ENCODE results near the gene RAB44.
A peak's percentile ranks its signal among the peaks of the same experiment; 100 is the strongest.

Gene RAB44

DNA sequence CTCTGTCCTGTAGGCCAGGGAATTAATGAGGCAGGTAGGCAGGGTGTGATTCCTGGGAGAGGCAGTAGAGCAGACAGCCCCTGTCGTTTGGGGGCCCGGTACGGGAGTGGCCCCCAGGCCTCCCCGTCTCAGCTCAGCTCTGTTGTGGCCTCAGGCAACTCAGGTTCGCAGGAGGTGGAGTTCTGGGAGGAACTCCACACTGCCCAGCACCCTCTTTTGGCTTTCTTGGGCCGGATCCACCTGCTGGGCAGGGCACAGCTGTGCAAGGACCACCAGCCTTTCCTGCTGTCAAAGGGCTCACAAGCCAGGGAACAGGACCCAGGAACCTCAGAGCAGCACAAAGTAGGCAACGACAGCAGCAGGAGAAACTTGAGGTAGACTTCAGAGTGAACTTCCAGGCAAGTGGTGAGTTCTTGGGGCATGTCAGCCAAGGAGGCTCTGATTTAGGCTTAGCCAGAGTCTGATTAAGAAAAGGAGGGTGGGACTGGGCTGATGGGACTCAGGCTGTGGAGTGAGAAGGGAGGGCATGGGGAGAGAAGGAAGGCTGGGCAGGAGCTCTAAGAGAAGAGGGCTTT is 36.9 kb downstream of the RAB44 start:
- no peak for DNase-seq

- peak in 1 of 3 experiments; percentile 7 for DNase-seq
Measured at GRCh38 chr6:36735110-36736071, 37.8 kb downstream of the RAB44 start.

DNA sequence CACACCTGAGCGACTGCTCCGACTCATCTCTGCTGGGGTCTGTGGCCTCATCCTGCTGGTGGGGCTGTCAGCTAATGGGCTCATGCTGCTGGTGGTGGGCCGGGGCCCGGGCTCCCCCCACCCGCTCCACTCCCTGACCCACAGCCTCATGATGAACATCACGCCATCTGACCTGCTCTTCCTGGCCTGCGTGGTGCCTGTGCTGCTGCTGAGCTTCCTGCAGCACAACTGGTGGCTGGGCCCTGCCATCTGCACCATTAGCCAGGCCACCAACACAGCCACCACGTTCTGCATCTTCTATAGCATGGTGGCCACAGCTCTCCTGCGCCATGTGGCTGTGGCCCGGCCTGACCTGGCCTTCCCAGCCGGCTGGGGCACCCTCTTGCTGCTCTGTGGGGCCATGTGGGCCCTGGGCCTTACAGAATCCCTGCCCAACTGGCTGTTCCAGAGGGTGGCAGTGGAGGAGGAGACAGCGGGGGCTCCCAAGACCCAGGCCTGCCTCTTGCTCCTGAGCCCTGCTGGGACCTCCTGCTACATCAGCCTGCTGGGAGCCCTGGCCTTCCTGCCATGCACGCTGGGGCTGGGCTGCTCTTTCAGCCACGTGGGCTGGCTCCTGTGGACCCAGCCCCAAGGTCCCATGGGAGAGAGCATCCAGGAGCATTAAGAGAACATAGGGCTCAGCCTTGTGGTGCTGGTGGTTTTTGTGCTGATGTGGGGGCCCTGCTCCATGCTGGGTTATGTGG is 39.6 kb downstream of the RAB44 start:
- no peak for DNase-seq

DNA sequence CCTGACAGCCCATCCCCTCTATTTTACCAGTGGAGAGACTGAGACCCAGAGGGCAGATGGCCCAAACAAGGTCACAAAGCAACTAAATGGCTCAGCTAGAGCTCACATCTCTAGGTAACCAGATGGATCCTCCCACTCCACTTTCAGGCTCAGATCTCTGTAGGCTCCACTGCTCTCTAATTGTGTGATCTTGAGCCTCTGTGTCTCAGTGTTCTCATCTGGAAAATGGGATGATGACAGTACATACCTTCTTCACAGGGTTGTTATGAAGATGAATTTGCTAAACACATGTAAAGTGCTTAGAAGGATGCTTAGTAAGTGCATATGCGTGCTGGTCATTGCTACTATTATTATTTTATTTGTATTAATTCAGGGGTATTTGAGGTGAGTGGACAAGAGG is 40.5 kb downstream of the RAB44 start:
- DNase-seq, result no peak

GRCh38 chr6:36739947-36740817 is 42.6 kb downstream of the RAB44 start:
- DNase-seq, result no peak

GRCh38 chr6:36740818-36741179 is 43.2 kb downstream of the RAB44 start:
- DNase-seq, result no peak

- DNase-seq, result no peak
Measured at GRCh38 chr6:36742146-36742545, 44.5 kb downstream of the RAB44 start.

DNA sequence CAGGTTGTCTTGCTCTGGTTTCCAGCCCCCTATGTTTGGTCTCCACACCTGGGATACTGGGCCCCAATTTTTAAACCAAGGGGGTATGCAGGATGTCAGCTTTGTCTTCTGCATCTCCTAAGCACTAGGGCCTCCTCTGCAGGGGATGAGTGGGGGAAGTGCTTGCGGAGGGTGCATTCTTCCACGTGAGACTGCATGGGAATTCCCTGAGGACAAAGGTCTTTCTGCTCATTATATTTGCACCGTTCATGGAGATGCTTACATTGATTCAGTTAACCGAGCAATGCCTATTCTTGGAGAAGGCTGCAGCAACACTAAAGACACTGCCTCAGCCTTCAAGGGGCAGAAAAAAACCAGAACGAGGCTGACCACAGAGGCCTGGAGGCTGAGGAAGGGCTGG is 45.4 kb downstream of the RAB44 start:
- DNase-seq, result no peak

DNA sequence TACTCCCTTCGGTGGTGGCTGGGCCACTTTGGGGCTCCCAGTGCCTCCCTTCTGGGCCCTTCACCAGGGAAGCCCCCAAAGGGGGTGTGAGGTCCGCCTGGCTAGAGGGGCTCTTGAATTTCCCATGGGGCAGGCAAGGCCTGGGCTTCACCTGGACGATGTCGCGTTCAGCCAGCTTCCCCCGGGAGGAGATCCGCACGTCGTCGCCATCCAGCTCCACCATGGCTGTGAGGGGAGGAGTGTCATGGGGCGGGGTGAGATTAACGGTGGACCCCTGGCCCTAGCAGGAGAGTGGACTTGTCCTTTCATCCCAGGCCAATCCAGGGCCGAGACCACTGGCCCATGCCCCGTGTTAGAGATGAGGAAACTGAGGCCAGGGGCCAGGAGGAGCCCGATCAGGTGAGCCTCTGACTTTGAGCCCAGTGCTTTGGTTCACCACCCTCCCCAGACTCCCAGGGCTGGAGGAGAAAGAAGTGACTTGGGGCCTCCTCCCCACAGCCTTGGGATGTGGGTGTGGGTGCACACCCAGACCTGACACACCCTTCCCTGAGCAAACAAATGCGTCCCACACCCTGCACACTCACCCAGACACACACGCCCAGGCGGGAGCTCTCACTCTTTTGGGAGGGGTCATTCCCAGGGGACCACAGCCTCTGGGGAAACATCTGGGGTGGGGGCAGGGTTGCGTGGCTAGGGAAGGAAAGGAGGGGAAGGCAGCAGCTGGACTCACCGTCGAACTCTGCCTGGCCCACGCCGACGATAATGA is 46.1 kb downstream of the RAB44 start:
- DNase-seq, result no peak

DNA sequence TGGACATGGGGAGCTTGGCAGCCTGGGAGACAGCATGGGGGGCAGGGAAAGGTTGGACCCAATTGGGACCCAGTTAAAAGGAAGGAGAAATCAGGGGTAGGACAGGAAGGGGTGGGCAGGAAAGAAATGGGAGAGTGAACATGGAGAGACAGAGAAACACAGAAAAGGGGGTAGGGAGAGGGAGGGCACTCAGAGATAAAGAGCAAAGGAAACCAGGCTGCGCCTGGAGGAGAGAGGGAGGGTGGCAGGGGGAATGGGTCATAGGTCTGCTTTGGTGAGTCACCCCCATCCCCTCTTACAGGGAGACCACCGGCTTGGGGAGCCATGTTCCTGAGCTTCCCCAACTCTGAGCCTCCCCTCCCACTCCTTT is 46.7 kb downstream of the RAB44 start:
- DNase-seq, result no peak

DNA sequence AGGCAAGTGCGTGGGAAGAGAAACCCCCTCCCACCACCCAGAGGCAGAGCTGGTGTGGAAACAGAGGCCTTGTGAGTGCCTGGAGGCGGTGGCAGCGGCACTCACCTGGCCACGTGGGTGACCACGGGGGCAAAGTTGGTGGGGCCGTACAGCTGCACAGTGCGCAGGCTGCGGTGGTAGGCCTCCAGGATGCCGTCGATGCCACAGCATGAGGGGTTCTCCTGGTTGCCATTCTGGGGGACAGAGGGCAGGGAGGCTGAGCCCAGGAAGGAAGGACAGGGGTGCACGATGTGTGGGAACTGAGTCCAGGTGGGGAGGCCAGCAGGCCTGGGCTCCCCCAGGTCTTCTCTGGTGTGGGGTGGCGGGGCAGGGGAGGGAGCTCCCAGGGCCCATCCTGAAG is 47.7 kb downstream of the RAB44 start:
- no peak for DNase-seq

- no peak for DNase-seq
Measured at GRCh38 chr6:36745836-36746235, 48.2 kb downstream of the RAB44 start.

- no peak for DNase-seq
Measured at GRCh38 chr6:36746251-36746650, 48.6 kb downstream of the RAB44 start.

DNA sequence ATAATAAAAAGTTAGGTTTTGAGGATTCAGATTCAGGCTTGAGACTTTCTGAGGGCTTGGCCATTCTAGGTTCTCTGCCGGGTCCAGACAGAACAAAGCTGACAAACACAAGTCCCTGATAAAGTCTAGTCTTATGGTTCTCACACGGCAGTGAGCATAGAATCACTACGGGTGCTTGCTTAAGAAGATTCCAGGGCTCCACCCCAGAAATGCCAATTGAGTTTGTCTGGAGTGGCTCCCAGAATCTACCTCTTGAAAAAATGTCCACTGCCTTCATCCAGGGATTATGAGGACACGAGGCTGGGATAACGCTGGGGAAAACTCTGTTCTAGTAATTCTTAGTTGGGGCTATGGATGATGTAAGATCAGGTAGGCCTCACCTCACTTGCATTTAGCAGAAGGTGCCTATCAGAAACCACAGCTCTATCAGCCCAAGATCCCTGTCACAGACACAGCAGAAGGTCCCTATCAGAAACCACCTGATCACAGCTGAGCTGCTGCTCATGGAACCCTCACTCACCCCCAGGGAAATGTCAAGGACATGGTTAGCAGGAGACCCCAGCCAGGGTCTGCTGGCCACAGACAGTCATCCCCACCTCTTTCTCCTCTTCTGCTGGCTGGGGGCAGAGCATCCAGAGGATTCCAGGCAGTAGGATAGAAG is 52.3 kb downstream of the RAB44 start:
- DNase-seq, result no peak

DNA sequence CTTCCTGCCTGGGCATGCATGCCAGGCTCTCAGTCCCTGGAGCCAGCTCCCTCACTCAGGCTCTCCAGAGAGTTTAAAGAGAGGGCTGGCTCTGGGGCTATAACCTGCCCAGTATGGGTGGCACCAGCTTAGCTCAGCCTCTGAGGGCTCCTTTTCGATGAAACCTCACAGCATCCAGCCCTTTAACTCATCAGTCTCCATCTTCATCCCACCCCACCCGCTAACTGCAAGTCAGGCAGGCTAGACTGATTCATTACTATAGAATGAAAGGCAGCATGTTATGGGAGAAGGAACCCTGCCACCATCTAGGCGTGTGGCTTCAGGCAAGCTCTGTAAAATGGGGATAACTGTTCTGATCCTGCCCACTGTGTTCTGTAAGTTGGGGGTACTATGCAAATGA is 53.5 kb downstream of the RAB44 start:
- no peak for DNase-seq

GRCh38 chr6:36751833-36752186 is 54.2 kb downstream of the RAB44 start:
- peak in 1 of 3 experiments; percentile 57 for DNase-seq

- peak in 2 of 3 experiments; percentile 35 to 65 for DNase-seq
Measured at GRCh38 chr6:36752187-36752885, 54.7 kb downstream of the RAB44 start.

DNA sequence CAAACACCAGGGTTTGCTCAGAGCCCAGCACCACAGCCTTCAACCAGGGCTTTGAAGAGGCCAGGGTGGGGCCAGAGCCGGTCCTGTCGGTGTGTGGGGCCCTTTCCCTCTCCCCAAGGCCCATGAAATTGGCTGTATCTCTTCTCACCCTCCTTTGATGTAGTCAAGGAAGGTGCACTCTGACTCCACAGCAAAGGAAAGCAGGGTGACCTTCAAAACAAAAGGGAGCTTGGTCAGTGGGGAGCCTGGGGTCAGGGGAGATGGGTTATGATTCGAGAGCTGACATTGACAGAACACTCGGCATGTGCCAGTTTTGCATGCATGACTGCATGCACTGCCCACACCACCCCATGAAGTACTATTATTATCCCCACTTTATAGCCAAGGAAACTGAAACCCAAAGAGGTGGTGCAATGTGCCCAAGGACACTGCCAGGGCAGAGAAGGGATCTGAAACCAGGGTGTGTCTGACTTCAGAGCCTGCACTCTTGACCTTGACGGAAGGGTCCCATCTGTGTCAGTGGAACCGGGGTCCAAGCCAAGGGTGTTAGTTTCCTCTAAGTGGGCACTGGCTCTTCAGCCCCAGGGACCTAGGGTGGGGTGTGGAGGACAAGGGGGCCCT is 55.4 kb downstream of the RAB44 start:
- DNase-seq, result peak in 1 of 3 experiments; percentile 28

GRCh38 chr6:36753671-36754405 is 56.2 kb downstream of the RAB44 start:
- DNase-seq, result no peak

Measured in NCI-H1417 (cell line).